HG03439 (cell line): Measurements from ENCODE around the gene SNCA.

Source experiments
- ATAC-seq: cut with Tn5 transposase; IDR thresholded peaks from one replicate; pipeline ENCODE4 v1.9.1; 2021; ENCODE audit warnings: mild to moderate bottlenecking, moderate library complexity; ENCODE audit not compliant: unreplicated experiment

The SNCA gene

GRCh38 chr4:89836897-89837384 is at the start of gene SNCA:
Gene SNCA, minus strand, starts transcription at chr4:89837161. Its CDS starts 1,494 bp downstream, at chr4:89835667.
- ATAC-seq: no peak

- ATAC-seq: no peak
Observed at GRCh38 chr4:89879215-89879614, 42.3 kb upstream of the SNCA start.

- no peak for ATAC-seq
Observed at GRCh38 chr4:89878611-89879010, 41.6 kb upstream of the SNCA start.

GRCh38 chr4:89876548-89876947 is 39.6 kb upstream of the SNCA start:
- ATAC-seq: no peak

GRCh38 chr4:89871211-89871610 is 34.2 kb upstream of the SNCA start:
- no peak for ATAC-seq

GRCh38 chr4:89868999-89869589 is 32.1 kb upstream of the SNCA start:
- no peak for ATAC-seq

- no peak for ATAC-seq
Observed at GRCh38 chr4:89868276-89868675, 31.3 kb upstream of the SNCA start.

- ATAC-seq: no peak
Observed at GRCh38 chr4:89863533-89863932, 26.6 kb upstream of the SNCA start.

GRCh38 chr4:89860971-89861370 is 24.0 kb upstream of the SNCA start:
- ATAC-seq: no peak

GRCh38 chr4:89855236-89855635 is 18.3 kb upstream of the SNCA start:
- ATAC-seq: no peak

- ATAC-seq: no peak
Observed at GRCh38 chr4:89847571-89848325, 10.8 kb upstream of the SNCA start.

- ATAC-seq: no peak
Observed at GRCh38 chr4:89839558-89839957, 2.6 kb upstream of the SNCA start.

- ATAC-seq: no peak
Observed at GRCh38 chr4:89837993-89838390, 1.0 kb upstream of the SNCA start.

- ATAC-seq: no peak
Observed at GRCh38 chr4:89837385-89837992, 528 bp upstream of the SNCA start.

- ATAC-seq: no peak
Observed at GRCh38 chr4:89836031-89836745, 773 bp downstream of the SNCA start.

GRCh38 chr4:89835413-89835812 is 1.5 kb downstream of the SNCA start:
- no peak for ATAC-seq

- no peak for ATAC-seq
Observed at GRCh38 chr4:89834486-89835209, 2.3 kb downstream of the SNCA start.

GRCh38 chr4:89829470-89830138 is 7.4 kb downstream of the SNCA start:
- ATAC-seq: peak; percentile 50

GRCh38 chr4:89823416-89823815 is 13.5 kb downstream of the SNCA start:
- ATAC-seq: no peak

- no peak for ATAC-seq
Observed at GRCh38 chr4:89821612-89822011, 15.3 kb downstream of the SNCA start.
